BE2C (cell line): ENCODE measurements around the gene ACADL.

Source experiments
- DNase-seq: peaks from one replicate; pipeline ENCODE4 v3.0.0-alpha.2; 2020
- H3K27me3 ChIP-seq: fragments of 250-450 bp; sonication (Bioruptor Pico); 2 replicates; pipeline ENCODE4 v1.5.1; 2020; ENCODE audit warnings: mild to moderate bottlenecking
- H3K36me3 ChIP-seq: fragments of 250-450 bp; sonication (Bioruptor Pico); 2 replicates; pipeline ENCODE4 v1.5.1; 2020; ENCODE audit warnings: mild to moderate bottlenecking
- H3K4me1 ChIP-seq: fragments of 250-450 bp; sonication (Bioruptor Pico); 2 replicates; pipeline ENCODE4 v1.5.1; 2020
- H3K4me3 ChIP-seq: 2 replicates; pipeline ENCODE4 v1.5.1; 2011; ENCODE audit warnings: low read depth, low read length
- H3K9me3 ChIP-seq: fragments of 250-450 bp; sonication (Bioruptor Pico); 2 replicates; pipeline ENCODE4 v1.5.1; 2020
- TF ChIP-seq, protein P1 (sequence below): IDR thresholded peaks from 2 replicates; pipeline ENCODE4 v1.5.1; 2012; ENCODE audit warnings: mild to moderate bottlenecking, low read depth, low read length

The ACADL gene

DNA sequence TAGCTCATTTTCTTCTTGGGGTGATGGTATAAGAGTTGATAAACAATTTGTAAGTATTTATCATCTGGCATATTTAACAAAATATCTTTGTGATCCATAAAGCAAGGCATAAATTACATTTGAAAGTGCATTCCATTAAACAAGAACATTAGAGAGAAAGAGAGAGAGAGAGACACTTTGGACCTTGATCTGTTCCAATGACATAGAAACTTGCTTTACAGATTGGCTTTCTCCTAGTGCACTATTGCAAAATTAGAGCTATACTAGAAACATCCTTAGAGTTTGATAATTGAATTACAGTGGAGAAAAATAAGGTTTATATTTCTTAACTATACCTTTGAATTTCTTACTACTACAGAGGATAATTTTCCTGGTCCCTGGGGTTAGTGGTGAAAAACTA lies 5.7 kb upstream of the ACADL start:
- no peaks in the 10 kb centered on the region for H3K36me3 ChIP-seq

DNA sequence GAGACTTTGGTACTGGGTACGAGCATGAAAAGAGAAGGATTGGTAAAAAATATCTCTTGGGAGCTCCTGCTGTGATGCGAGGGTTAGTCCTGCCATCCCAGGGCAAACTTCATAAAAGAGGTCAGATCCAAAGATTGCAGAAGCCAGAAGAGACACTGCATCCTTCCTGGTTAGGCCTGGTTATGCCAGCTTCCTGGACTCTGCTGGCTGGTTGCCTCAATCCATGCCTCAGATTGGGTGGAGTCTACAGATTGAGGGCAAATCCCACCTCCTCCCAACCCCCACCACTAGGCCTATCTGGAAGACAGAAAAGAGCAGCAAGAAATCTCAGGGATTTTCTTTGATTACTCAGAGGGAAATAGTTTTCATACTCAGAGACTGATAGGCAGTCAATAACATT lies 5.3 kb upstream of the ACADL start:
- Histone ChIP-seq H3K9me3 (no peaks in the 10 kb centered on the region), H3K4me1 (no peaks in the 10 kb centered on the region), H3K4me3 (no peak overlapping the region), H3K27me3 (peaks cover 23% of the 10 kb centered on the region), H3K36me3 (no peaks in the 10 kb centered on the region)
- TF ChIP-seq, protein P1, sequence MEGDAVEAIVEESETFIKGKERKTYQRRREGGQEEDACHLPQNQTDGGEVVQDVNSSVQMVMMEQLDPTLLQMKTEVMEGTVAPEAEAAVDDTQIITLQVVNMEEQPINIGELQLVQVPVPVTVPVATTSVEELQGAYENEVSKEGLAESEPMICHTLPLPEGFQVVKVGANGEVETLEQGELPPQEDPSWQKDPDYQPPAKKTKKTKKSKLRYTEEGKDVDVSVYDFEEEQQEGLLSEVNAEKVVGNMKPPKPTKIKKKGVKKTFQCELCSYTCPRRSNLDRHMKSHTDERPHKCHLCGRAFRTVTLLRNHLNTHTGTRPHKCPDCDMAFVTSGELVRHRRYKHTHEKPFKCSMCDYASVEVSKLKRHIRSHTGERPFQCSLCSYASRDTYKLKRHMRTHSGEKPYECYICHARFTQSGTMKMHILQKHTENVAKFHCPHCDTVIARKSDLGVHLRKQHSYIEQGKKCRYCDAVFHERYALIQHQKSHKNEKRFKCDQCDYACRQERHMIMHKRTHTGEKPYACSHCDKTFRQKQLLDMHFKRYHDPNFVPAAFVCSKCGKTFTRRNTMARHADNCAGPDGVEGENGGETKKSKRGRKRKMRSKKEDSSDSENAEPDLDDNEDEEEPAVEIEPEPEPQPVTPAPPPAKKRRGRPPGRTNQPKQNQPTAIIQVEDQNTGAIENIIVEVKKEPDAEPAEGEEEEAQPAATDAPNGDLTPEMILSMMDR: no peak
- DNase-seq: no peak

More for the DNA sequence above, 5.7 kb upstream of the ACADL start:
- H3K9me3 ChIP-seq: no peaks in the 10 kb centered on the region
- DNase-seq: no peak
- no peak overlapping the region for H3K4me3 ChIP-seq
- TF ChIP-seq, protein P1: no peak
- no peaks in the 10 kb centered on the region for H3K4me1 ChIP-seq
- H3K27me3 ChIP-seq: peaks cover 18% of the 10 kb centered on the region

DNA sequence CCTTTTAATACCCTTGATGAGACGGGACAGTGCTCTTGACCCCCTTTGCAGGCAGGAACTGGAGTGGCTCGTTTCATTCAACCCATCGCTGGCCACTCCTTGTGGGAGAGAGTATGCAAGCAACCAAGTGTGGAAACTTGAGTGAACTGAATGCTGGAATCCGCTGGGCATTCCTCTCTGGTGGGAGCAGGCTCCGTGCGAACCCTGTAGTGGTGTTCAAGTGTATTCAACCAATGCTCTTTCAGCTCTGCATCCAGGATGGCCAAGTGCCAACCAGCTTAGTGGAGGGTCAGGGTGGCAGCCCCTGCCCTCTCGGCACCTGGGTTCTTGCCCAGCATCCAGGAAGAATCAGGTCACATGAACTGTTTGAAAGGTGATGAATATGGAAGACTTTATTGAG lies 3.3 kb upstream of the ACADL start:
- H3K9me3 ChIP-seq: no peaks in the 10 kb centered on the region
- no peaks in the 10 kb centered on the region for H3K36me3 ChIP-seq
- peaks cover 42% of the 10 kb centered on the region for H3K27me3 ChIP-seq
- TF ChIP-seq, protein P1: no peak
- H3K4me1 ChIP-seq: no peaks in the 10 kb centered on the region
- DNase-seq: no peak
- H3K4me3 ChIP-seq: no peak overlapping the region

DNA sequence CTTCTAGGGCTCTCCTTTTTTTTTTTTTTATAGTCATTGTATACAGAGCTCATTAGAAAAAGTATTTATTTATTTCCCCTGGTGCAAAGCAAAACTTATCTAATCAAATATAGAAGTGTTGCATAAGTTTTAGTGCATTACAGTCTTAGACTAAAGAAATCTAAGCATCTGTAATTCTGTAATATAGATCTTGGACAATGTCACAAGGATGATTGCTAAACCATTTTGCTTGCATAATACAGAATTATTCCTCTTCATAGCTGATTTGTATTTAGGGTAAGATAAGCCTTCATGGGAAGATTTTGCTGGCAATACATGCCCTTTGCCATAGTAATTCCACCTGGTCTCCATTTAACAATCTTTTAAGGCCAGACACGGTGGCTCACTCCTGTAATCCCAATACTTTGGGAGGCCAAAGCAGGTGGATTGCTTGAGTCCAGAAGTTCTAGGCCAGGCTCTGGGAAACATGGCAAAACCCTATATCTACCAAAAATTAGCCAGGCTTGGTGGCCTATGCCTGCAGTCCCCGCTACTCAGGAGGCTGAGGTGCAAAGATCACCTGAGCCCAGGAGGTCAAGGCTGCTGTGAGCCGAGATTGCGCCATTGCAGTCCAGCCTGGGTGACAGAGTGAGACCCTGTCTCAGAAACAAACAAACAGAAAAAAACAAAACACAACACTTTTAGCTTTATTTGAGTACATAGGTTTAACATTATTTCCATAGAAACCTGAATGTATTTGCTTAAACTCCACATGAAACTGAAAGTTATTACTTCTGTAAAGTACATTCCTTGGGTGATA lies 2.2 kb upstream of the ACADL start:
- H3K9me3 ChIP-seq: no peaks in the 10 kb centered on the region
- TF ChIP-seq, protein P1: no peak
- H3K36me3 ChIP-seq: no peaks in the 10 kb centered on the region
- peaks cover 53% of the 10 kb centered on the region for H3K27me3 ChIP-seq
- no peak for DNase-seq
- no peaks in the 10 kb centered on the region for H3K4me1 ChIP-seq
- no peak overlapping the region for H3K4me3 ChIP-seq

DNA sequence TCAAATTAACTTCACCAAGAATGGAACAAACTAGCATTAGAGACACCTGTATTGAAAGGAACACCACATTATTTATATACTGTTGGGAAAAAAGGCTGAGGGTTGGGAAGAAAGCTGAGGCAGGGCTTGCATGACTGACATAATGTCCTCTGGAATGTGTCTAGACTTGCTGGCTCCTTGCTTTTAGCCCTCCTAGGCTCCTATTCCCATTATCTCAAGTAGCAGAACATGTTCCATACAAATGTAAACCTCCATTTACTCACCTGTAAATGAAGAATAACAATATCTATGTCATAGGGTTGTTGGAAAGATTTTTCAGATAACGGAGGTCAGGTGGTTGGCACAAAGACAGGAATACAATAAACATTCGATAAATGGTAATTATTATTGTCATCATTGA lies 976 bp upstream of the ACADL start:
- H3K27me3 ChIP-seq: peaks cover 64% of the 10 kb centered on the region
- no peaks in the 10 kb centered on the region for H3K36me3 ChIP-seq
- no peak overlapping the region for H3K4me3 ChIP-seq
- no peaks in the 10 kb centered on the region for H3K9me3 ChIP-seq
- no peaks in the 10 kb centered on the region for H3K4me1 ChIP-seq
- TF ChIP-seq, protein P1: no peak
- DNase-seq: no peak

DNA sequence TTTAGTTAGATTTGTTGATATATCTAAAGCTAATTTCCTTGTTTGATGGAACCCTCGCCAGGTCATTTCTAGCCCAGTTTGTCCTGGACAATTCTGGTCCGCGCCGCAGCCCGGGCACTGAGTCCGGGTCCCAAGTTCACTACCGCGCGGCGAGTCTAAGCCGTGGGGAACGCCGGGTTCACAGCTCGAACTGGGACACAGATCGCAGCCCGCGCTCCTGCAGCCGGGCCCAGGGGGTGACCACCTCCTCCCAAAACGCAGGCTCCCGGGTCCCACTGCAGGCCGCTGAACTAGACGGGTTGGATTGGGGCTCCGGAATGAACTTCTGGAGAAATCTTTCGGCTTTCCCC lies 681 bp downstream of the ACADL start:
- no peak for DNase-seq
- Histone ChIP-seq H3K4me1 (no peaks in the 10 kb centered on the region), H3K9me3 (no peaks in the 10 kb centered on the region), H3K4me3 (peak overlapping the region; percentile 57), H3K36me3 (no peaks in the 10 kb centered on the region), H3K27me3 (peaks cover 77% of the 10 kb centered on the region)
- TF ChIP-seq, protein P1: no peak
